Astrocyte of the spinal cord (primary cell): ENCODE data around the gene NID2.

ENCODE experiments used
- DNase-seq: peaks from one replicate; pipeline ENCODE4 v3.0.0; 2011; ENCODE audit warnings: low read depth, low spot score
- H3K4me3 ChIP-seq: 2 replicates; pipeline ENCODE4 v1.5.1; 2011; ENCODE audit warnings: low read depth, mild to moderate bottlenecking, low read length, moderate library complexity
- in situ Hi-C: cut with HindIII; loops from 2 replicates; pipeline ENCODE4 v1.10.0; 2017; ENCODE audit warnings: low sequenced_read_pairs
- TF ChIP-seq, protein P1 (sequence below): IDR thresholded peaks from 2 replicates; pipeline ENCODE4 v1.5.1; 2012; ENCODE audit warnings: low read depth, mild to moderate bottlenecking, low read length, inconsistent platforms

Gene NID2

DNA sequence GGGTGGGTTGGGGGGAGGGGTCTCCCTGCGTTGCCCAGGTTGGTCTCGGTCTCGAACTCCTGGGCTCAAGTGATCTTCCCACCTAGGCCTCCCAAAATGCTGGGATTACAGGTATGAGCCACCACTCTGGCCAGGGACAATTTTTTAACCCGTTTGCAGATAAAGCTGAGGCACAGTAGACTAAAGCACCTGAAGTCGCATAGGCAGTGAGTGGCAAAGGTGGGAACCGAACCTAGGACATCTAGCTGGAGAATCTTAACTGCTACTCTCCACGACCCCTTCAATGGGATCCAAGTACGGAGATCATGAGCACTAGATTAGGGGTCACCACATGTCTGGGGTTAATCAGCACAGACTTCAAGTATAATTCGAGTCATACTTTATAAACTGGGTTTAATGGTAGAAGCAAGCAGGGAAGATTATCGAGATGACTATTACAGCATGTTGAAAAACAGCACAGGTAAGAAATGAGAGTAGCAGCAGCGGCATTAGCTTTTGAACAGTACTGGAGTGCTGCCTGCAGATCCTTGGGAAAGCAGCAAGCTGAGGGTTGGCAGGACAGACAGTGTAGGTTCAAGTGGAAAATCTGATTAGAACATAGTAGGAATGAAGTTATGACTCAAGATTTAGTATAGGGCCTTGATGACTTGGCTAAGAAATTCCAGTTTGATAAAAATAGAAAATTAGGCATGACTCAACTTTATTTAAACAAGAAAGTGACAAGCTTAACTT is 23.9 kb downstream of the NID2 start:
- TF ChIP-seq, protein P1, sequence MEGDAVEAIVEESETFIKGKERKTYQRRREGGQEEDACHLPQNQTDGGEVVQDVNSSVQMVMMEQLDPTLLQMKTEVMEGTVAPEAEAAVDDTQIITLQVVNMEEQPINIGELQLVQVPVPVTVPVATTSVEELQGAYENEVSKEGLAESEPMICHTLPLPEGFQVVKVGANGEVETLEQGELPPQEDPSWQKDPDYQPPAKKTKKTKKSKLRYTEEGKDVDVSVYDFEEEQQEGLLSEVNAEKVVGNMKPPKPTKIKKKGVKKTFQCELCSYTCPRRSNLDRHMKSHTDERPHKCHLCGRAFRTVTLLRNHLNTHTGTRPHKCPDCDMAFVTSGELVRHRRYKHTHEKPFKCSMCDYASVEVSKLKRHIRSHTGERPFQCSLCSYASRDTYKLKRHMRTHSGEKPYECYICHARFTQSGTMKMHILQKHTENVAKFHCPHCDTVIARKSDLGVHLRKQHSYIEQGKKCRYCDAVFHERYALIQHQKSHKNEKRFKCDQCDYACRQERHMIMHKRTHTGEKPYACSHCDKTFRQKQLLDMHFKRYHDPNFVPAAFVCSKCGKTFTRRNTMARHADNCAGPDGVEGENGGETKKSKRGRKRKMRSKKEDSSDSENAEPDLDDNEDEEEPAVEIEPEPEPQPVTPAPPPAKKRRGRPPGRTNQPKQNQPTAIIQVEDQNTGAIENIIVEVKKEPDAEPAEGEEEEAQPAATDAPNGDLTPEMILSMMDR: no peak
- in situ Hi-C loops: no loop called here
- peak; percentile 86 for DNase-seq
- no peak overlapping the region for H3K4me3 ChIP-seq

DNA sequence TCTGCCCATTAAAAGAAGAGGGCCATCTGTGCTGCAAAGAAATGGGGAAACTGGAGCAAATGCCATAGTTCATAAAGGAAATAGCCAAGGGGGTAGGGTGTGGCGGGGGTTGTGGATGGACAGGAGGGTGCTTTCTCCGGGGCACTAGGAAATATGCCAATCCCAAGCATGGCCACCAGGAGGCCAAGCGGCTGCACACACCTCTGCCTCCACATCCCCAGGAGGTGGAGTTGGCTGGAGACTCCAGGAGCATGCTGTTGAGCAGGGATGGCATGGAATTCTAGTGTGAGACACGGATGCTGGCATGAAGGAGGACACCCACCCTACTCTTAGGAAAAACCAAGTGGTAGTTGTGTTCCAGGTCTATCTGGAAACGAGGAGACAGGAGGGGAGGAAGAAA is 25.2 kb downstream of the NID2 start:
- TF ChIP-seq, protein P1: peak; percentile 46
- no peak for DNase-seq
- no peak overlapping the region for H3K4me3 ChIP-seq
- in situ Hi-C loops: no loop called here

DNA sequence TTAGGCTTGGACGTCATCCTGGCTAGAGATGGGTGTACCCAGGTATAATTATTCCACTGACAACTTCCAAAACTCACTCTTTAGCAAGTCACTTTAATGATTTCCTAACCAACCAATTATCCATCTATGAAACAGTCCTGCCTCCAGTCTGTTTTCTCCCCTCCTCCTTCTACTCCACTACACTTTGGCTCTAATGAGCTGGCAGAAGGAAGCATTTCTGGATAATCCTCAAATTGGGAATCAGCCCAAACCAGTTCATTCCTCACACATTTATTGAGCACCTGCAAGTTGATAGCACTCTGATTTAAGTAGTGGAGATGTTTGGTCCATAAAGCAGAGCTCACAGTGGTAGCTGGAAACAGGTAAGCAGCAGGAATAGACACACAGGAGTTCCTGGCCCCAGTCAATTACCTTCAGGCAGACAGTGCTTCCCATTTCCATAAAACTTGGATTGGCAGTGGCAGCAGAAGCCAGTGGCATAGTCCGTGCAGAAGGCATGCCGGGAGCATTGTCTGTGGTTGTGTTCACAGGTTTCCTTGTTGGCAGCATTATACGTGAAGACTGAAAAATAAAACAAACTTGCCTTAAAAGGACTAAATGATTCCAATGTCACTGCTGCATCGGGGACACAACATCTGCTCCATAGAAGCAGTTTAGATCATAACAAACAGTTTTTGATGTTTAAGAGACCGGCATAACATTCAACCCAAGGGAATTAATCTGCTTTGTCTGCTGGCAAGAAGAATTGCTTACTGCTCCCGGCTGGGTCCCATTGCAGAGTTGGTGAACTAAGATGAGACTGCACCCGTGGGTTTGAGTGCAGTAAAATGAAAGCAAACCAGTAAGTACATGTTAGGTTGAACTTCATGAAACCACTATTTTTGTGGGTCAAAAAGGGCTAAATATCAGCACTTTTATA is 26.2 kb downstream of the NID2 start:
- TF ChIP-seq, protein P1: no peak
- DNase-seq: no peak
- in situ Hi-C loops: no loop called here
- H3K4me3 ChIP-seq: no peak overlapping the region

DNA sequence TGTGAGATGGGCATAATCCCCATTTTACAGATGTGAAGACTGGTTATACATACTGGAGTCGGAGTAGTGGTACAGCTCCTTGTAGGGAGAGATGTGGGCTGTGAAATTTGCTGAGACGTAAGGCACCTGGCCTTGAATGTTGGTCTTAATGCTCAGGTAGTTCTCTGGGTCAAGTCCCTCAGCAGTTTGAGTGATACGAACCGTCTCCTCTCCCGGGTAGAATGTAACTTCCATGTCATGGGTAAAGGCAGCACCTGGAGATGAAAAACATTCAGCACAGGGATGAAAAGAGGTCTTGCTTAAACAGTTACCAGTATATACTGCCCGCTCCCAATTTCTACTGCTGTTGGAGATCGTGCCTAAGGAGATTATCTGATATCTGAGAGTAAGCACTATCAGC is 28.3 kb downstream of the NID2 start:
- TF ChIP-seq, protein P1: no peak
- in situ Hi-C loops: no loop called here
- DNase-seq: no peak
- no peak overlapping the region for H3K4me3 ChIP-seq

DNA sequence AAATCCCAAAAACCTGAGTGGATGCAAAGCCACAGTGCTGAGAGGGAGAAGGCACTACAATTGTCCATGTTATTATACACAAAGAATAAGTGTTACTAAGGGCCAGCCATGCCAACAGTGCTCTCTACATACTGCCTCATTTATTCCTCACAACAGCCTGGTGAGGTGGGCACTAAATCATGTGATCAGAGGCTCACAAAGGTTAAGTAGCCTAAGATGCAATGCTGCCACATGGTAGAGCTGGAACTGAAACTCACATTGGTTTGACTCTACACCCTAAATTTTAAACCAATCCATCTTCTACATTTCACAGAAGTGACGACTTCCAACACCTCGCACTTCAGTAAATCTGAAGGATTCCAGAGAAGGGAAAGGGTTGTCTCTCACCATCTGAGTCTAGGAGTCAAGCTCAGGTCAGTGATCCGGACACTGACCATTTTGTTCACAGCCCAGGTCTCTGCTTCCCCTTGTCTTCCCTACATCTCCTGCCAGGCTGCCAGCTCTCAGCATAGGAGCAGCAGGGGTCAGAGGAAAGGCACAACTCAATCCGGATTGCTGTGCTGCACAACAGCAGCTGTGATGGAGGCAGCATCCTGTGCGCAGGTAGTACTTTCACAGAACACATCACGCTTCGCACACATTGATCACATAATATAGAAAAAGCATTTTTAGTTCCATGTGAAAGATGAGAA is 29.6 kb downstream of the NID2 start:
- H3K4me3 ChIP-seq: no peak overlapping the region
- in situ Hi-C loops: no loop called here
- no peak for DNase-seq
- TF ChIP-seq, protein P1: no peak

DNA sequence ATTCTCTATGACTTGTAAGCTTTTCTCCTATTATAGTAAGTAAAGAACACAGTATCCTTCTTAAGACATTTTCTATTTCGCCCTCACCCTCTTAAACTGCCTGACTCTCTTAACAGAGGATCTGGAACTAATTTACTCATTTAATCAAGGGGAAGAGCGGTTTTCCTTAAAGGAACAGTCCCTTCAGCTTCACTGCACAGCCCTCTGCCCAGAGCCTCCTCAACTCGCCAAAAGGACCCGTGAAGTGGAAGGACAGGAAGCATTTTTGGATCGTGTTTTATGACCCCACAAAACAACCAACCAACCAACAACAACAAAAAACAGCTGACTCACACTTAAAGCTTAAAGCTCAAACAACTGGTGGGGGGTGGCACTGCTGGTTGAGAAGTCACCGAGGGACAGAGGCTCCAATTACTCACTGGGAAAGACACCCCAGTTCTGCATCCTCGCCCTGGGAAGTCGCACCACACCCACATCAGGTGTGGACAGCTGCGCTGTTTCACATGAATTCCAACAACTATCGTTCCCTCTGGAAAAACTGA is 35.7 kb downstream of the NID2 start:
- DNase-seq: peak; percentile 62
- H3K4me3 ChIP-seq: no peak overlapping the region
- in situ Hi-C loops: no loop called here
- TF ChIP-seq, protein P1: no peak
